ENCODE measurements around the gene NAA80.

The NAA80 gene, protein sequence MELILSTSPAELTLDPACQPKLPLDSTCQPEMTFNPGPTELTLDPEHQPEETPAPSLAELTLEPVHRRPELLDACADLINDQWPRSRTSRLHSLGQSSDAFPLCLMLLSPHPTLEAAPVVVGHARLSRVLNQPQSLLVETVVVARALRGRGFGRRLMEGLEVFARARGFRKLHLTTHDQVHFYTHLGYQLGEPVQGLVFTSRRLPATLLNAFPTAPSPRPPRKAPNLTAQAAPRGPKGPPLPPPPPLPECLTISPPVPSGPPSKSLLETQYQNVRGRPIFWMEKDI

GRCh38 chr3:50298836-50299637 lies at the start of gene NAA80, which contains the start of gene HYAL3:
TSS of gene NAA80 (minus strand) at chr3:50299405. CDS start at chr3:50297463, 1,942 bp downstream.
TSS of gene HYAL3 (minus strand) at chr3:50299405. CDS start at chr3:50295602, 3,803 bp downstream.
- DNase-seq (ENCODE audit: low spot score), result peak; percentile 99

DNA sequence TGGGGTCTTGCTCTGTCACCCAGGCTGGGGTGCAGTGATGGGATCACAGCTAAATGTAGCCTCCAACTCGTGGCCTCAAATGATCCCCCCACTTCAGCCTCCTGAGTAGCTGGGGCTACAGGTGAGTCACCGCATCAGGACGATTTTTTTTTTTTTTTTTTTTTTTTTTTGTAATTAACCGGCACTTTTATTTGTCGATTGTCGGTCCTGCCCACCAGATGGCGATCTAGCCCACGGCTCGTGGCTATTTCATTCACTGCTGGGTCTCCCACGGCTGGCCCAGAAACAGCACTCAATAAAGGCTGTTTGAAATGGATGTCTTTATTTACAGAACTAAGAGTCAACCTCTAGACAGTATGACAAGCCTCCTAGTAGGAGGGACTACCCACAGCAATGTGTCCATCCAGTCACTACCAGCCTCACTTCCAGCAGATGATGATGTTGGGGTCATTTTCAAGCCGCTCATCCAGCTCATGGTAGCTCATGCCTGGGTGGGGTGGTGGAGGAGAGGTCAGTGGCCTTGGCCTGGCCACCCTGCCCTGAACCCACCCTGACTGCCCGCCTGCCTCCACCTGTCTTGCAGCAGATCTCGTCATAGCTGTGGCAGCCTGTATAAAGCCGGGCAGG lies 48.1 kb upstream of the NAA80 start:
- peak; percentile 85 for DNase-seq (ENCODE audit: low spot score)

GRCh38 chr3:50345586-50346234 lies 46.5 kb upstream of the NAA80 start, which contains the start of gene ZMYND10:
TSS of gene ZMYND10 (minus strand) at chr3:50345732. CDS start at chr3:50345579, 153 bp downstream.
- peak; percentile 76 for DNase-seq (ENCODE audit: low spot score)

GRCh38 chr3:50345008-50345407 lies 45.8 kb upstream of the NAA80 start:
- DNase-seq (ENCODE audit: low spot score), result no peak

DNA sequence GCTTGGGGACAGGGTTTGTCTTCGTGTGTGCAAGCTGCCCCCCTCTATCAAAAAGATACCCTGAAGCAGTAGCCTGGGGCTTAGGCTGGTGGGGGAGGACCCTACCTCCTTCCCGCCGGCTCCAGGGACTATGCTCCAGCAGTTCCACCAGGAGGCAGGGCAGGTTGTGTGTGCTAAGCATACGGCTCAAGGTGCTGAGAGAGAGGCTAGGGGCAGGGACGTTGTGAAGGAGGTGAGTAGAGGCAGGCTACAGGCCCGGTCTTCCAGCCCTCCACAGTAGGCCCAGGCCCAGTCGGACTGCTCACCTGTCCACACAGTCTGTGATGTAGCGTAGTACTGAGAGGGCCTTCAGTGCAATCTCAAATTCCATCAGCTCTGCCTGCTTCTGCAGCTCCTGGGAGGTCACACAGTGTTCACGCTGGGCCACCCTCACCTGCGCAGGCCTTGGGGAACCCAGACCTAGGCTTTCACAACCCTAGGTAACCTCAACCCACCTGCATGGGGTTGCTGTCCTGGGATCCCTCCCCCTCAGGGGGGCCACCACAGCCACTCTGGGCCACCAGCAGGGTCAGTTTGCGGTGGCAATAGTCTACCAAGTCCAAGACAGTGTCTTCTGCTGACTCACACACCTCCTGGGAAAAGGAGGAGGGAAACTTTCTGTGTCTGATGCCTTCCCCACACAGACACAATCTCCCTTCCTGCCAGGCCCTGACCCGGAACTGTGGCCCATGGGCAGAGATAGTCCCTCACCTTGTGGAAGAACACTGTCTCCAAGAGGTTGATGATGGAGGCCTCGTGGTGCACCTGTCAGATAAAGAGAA lies 43.8 kb upstream of the NAA80 start:
- no peak for DNase-seq (ENCODE audit: low spot score)

DNA sequence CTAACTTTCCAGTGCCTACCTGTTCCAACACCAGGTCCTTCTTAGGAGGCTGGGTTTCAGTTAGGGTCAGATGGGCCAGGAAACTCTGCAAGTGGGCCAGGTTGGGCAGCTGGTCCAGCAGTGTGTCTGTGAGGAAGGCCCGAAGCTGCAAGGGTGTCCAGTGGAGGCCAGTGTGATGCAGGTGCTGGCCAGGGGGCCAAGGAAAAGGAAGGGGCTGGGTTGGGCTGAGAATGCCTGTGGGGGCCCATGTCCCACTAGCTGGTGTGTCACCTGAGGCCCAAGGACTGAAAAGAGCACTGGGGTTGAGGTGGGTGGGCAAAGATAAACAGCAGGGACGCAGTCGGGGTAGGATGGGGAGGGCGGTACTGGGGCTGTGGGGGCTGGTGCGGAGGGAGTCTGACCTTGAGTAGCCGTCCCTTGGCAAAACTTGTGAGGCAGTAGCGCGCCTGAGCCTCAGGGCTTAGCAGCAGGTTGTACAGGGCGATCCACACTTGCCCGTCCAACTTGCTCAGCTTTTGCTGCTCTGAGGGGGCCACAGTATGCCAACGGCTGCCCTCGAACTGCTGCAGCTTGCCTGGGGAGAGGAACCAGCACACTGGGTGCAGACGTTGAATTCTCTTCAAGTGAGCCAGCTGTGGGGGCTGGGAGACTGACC lies 42.9 kb upstream of the NAA80 start:
- DNase-seq (ENCODE audit: low spot score), result no peak

- DNase-seq (ENCODE audit: low spot score), result no peak
These were observed 42.3 kb upstream of the NAA80 start for GRCh38 chr3:50341537-50341936.

DNA sequence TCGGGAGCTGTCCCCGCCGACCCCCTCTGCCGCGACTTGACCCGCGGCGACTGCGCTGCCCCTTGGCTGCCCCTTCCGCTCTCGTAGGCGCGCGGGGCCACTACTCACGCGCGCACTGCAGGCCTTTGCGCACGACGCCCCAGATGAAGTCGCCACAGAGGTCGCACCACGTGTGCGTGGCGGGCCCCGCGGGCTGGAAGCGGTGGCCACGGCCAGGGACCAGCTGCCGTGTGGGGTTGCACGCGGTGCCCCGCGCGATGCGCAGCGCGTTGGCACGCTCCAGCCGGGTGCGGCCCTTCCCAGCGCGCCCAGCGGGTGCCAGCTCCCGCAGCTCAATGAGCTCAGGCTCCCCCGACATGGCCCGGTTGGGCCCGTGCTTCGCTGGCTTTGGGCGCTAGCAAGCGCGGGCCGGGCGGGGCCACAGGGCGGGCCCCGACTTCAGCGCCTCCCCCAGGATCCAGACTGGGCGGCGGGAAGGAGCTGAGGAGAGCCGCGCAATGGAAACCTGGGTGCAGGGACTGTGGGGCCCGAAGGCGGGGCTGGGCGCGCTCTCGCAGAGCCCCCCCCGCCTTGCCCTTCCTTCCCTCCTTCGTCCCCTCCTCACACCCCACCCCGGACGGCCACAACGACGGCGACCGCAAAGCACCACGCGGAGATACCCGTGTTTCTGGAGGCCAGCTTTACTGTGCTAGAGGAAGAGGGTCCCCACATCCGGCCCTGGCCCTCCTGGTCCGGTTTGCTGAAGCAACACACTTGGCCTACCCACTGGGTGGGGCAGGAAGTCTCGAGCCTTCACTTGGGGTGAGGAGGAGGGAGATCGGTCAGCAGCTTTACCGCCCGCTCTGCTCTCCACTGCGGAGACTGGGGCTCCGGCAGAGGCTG lies 41.5 kb upstream of the NAA80 start, which contains the start of gene RASSF1:
RASSF1 (minus strand) TSS at position 389 of the 882 bp plus-strand sequence; CDS start at position 358, 31 bp downstream.
- peak; percentile 51 for DNase-seq (ENCODE audit: low spot score)

- DNase-seq (ENCODE audit: low spot score), result no peak
These were observed 40.9 kb upstream of the NAA80 start for GRCh38 chr3:50340147-50340447.

DNA sequence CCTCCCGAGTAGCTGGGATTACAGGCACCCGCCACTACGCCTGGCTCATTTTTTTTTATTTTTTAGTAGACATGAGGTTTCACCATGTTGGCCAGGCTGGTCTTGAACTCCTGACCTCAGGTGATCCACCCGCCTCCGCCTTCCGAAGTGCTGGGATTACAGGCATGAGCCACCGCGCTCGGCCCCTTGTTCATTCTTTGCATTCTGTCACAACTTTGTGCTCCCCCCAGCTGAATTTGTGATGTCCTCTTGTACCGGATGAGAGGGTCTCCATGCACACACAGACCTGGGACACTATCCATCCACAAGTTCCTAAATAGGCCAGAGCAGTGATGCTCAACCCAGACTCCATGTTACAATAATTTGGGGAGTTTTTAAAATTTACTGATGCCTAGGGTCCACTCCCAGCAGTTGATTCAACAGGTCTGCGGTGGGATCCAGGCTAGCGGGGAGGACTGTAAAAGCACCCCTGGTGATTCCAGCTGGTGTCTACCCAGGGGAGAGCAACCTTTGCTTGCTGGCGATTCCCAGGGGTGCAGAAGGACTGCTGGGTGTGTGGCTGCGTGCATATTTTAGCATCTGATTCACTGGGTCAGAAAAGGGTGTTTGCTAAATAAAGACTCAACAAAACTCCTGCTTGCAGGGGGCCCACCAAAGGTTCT lies 40.4 kb upstream of the NAA80 start:
- no peak for DNase-seq (ENCODE audit: low spot score)

DNA sequence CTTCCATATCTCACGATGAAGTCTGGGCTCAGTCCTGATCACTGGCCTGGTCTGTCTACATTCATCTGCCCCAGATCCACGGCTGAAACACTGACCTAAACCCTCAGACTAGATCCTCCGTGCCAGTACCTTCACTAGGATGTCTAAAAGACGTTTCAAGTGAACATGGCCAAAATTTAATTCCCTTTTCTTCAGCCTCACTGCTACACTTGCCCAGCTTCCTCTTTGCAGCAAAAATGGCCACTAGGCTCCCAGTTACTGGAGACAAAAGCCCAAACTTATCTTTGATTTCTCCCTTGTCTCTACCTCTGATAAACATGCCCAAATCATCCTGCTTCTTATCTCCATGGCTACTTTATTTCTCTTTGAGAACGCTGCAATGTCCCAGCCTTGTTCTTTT lies 39.8 kb upstream of the NAA80 start:
- no peak for DNase-seq (ENCODE audit: low spot score)

GRCh38 chr3:50337175-50337861 lies 38.1 kb upstream of the NAA80 start:
- DNase-seq (ENCODE audit: low spot score), result peak; percentile 95

GRCh38 chr3:50336452-50337174 lies 37.4 kb upstream of the NAA80 start:
- peak; percentile 30 for DNase-seq (ENCODE audit: low spot score)

- DNase-seq (ENCODE audit: low spot score), result no peak
These were observed 35.3 kb upstream of the NAA80 start for GRCh38 chr3:50334339-50335075.

DNA sequence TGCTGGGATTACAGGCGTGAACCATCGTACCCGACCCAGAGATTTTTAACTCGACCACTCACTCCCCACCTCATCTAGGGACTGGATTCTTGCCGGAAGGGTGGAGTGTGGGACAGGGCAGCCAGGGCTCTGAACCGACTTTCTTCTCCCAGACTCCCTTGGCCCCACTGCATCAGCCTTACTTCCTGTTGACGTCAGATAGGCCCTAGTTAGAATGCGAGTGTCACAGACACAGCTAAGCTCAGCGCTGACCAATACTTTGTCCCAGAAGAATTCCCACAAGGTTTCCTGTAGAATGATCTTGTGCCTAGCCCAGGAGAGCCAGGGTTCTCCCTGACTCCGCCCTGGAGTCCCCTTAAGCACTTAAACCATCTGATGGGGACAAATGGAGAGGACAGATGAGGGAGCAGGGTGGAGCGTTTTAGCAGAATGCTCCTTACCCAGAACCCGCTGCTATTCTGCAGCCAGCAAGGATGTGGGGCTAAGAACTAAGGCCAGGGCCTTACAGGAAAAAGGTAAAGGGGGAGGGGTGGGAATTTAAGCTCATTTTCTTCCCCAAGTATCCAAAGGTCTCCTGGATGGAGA lies 34.6 kb upstream of the NAA80 start:
- no peak for DNase-seq (ENCODE audit: low spot score)

- no peak for DNase-seq (ENCODE audit: low spot score)
These were observed 32.2 kb upstream of the NAA80 start for GRCh38 chr3:50331364-50331907.

GRCh38 chr3:50330330-50330729 lies 31.1 kb upstream of the NAA80 start:
- DNase-seq (ENCODE audit: low spot score), result no peak
